Tibial nerve (tissue), 4 donors: ENCODE results near the gene SNAP29. TPM values are rescaled to one million over a fixed set of nuclear protein-coding genes. Genes with fewer than 3 reads are reported as not detected.
"Not testable (repeated sequence)": the region's sequence is repeated elsewhere in the genome, so short reads cannot be mapped to it uniquely, and the experiment has no call there.

ENCODE experiments used
- DNase-seq, 2 donors: peaks; one replicate each; pipeline ENCODE4 v3.0.0-alpha.2; 2019; ENCODE audit warnings: low spot score in 2 of 2
- H3K27ac ChIP-seq, 4 donors: fragments of 200-600 bp; sonication (generic) in 3 of 4; one replicate each; pipeline ENCODE4 v1.5.1; 2017 to 2019; ENCODE audit warnings: mild to moderate bottlenecking in 1 of 4
- H3K27me3 ChIP-seq, 2 donors: fragments of 200-600 bp; sonication (generic) in 1 of 2; one replicate each; pipeline versions ENCODE4 v1.5.1 to v1.6.0; 2017 to 2019
- H3K36me3 ChIP-seq, 3 donors: fragments of 200-600 bp; sonication (generic); one replicate each; pipeline ENCODE4 v1.5.1; 2018 to 2019
- H3K4me1 ChIP-seq, 4 donors: fragments of 200-600 bp; sonication (generic) in 3 of 4; one replicate each; pipeline ENCODE4 v1.5.1; 2017 to 2019
- H3K4me3 ChIP-seq, 4 donors: fragments of 200-600 bp; sonication (generic) in 3 of 4; one replicate each; pipeline ENCODE4 v1.5.1; 2017 to 2019; ENCODE audit warnings: mild to moderate bottlenecking in 1 of 4, moderate library complexity in 1 of 4
- H3K9me3 ChIP-seq, 4 donors: fragments of 200-600 bp; sonication (generic) in 3 of 4; one replicate each; pipeline ENCODE4 v1.5.1; 2017 to 2019
- CTCF ChIP-seq, 5 experiments: fragments of 200-600 bp in 3 of 5; fragments of 450-650 bp in 2 of 5; sonication (generic) in 3 of 5; IDR thresholded peaks; one replicate each; pipeline ENCODE4 v1.5.1; 2016 to 2019; ENCODE audit warnings: antibody characterized with exemption in 5 of 5, mild to moderate bottlenecking in 3 of 5, moderate library complexity in 2 of 5
- EP300 ChIP-seq, 2 donors: sonication (generic); formaldehyde crosslinking; IDR thresholded peaks; one replicate each; pipeline ENCODE4 v1.6.1; 2017; ENCODE audit warnings: antibody characterized with exemption in 2 of 2, mild to moderate bottlenecking in 1 of 2
- POLR2A ChIP-seq, 2 donors: fragments of 450-650 bp; IDR thresholded peaks; one replicate each; pipeline ENCODE4 v1.6.1; 2017; ENCODE audit warnings: antibody characterized with exemption in 2 of 2, mild to moderate bottlenecking in 2 of 2, moderate library complexity in 2 of 2
- WGBS, 2 donors: methylation state at CpG; one replicate each; pipeline ENCODE4 v1.1.5; 2018; 5-methylcytosine and 5-hydroxymethylcytosine counted together
- total RNA-seq, 4 donors: library from RNA; depleted of rRNA; stranded (reverse); fragments of >200 nt; gene quantifications; one replicate each; pipeline ENCODE4 v1.1.0, GENCODE V29; 2016

SNAP29 gene
- total RNA-seq, 4 donors from 2014 or later = 18.3 to 36.1 (median 19.6) TPM

- no peak for DNase-seq
- WGBS, 2 donors = 65 to 72% methylated on average over 12 of the region's 12 CpGs
- no peak overlapping the region for H3K4me3 ChIP-seq
- peaks cover 0 to 49% (median 8%) of the 10 kb centered on the region in 3 donors for H3K36me3 ChIP-seq
- no peak overlapping the region for H3K27ac ChIP-seq
- TF ChIP-seq EP300 (IDR thresholded peaks at IDR 0.05) (no peak), POLR2A (IDR thresholded peaks at IDR 0.05) (no peak), CTCF (IDR thresholded peaks at IDR 0.05) (no peak)
- no peaks in the 10 kb centered on the region for H3K27me3 ChIP-seq
- H3K4me1 ChIP-seq = peaks cover 0 to 67% (median 25%) of the 10 kb centered on the region in 4 donors
- no peaks in the 10 kb centered on the region for H3K9me3 ChIP-seq
Measured at GRCh38 chr22:20937031-20937793, 78.4 kb downstream of the SNAP29 start.

- H3K27me3 ChIP-seq = no peaks in the 10 kb centered on the region
- no peaks in the 10 kb centered on the region for H3K9me3 ChIP-seq
- 84 to 85% methylated on average over 8 of the region's 8 CpGs for WGBS, 2 donors
- peaks cover 0 to 49% (median 8%) of the 10 kb centered on the region in 3 donors for H3K36me3 ChIP-seq
- no peak overlapping the region for H3K4me3 ChIP-seq
- TF ChIP-seq EP300 (IDR thresholded peaks at IDR 0.05) = no peak
- no peak for TF ChIP-seq CTCF (IDR thresholded peaks at IDR 0.05)
- no peak for TF ChIP-seq POLR2A (IDR thresholded peaks at IDR 0.05)
- DNase-seq = no peak
- no peak overlapping the region for H3K27ac ChIP-seq
- H3K4me1 ChIP-seq = peaks cover 0 to 60% (median 25%) of the 10 kb centered on the region in 4 donors
Measured at GRCh38 chr22:20937794-20938671, 79.2 kb downstream of the SNAP29 start.

- not testable (repeated sequence) for DNase-seq, H3K27ac ChIP-seq, H3K4me3 ChIP-seq, H3K9me3 ChIP-seq, H3K27me3 ChIP-seq
- peaks cover 0 to 34% (median 0%) of the 10 kb centered on the region in 3 donors for H3K36me3 ChIP-seq
- WGBS, 2 donors = 93 to 94% methylated on average over 14 of the region's 14 CpGs
- H3K4me1 ChIP-seq = peaks cover 0 to 54% (median 25%) of the 10 kb centered on the region in 4 donors
Measured at GRCh38 chr22:20939457-20940185, 80.8 kb downstream of the SNAP29 start.

GRCh38 chr22:20940186-20940651 is 81.4 kb downstream of the SNAP29 start:
- no peak for TF ChIP-seq CTCF (IDR thresholded peaks at IDR 0.05)
- TF ChIP-seq EP300 (IDR thresholded peaks at IDR 0.05) = no peak
- Histone ChIP-seq H3K36me3 (peaks cover 0 to 28% (median 0%) of the 10 kb centered on the region in 3 donors), H3K4me1 (peaks cover 0 to 60% (median 26%) of the 10 kb centered on the region in 4 donors), H3K27ac (no peak overlapping the region), H3K27me3 (no peaks in the 10 kb centered on the region), H3K9me3 (no peaks in the 10 kb centered on the region), H3K4me3 (no peak overlapping the region)
- no peak for DNase-seq
- WGBS, 2 donors = 52 to 58% methylated on average over 3 of the region's 3 CpGs

Other genes starting within 250 kb of the SNAP29 start
- 1 to 10 TPM in 1 of 4 donors, under 1 TPM in 1, not detected in 2; 0.42 to 1.2 TPM for gene SERPIND1, start 84.9 kb upstream of the SNAP29 start, total RNA-seq
- gene PI4KA, start 196 bp upstream of the SNAP29 start, total RNA-seq = 100 to 1,000 TPM in 2 of 4 donors, 10 to 100 TPM in 2; 76.5 to 164 (median 115) TPM
- gene CRKL, start 58.4 kb downstream of the SNAP29 start, total RNA-seq = 10 to 100 TPM; 44.7 to 59.0 (median 51.5) TPM
- 1 to 10 TPM in 3 of 4 donors, under 1 TPM in 1; 0.59 to 3.1 (median 1.8) TPM for gene AIFM3, start 108.2 kb downstream of the SNAP29 start, total RNA-seq
- gene LZTR1, start 123.3 kb downstream of the SNAP29 start, total RNA-seq = 100 to 1,000 TPM in 1 of 4 donors, 10 to 100 TPM in 3; 59.8 to 127 (median 66.5) TPM
- gene THAP7, start 143.1 kb downstream of the SNAP29 start, total RNA-seq = 10 to 100 TPM; 46.9 to 71.8 (median 49.3) TPM
- gene P2RX6, start 156.2 kb downstream of the SNAP29 start, total RNA-seq = 1 to 10 TPM in 1 of 4 donors, under 1 TPM in 3; 0.63 to 3.3 (median 0.78) TPM
- gene SLC7A4, start 173.6 kb downstream of the SNAP29 start, total RNA-seq = 1 to 10 TPM in 1 of 4 donors, under 1 TPM in 1, not detected in 2; 0.22 to 1.3 TPM
- under 1 TPM in 1 of 4 donors, not detected in 3; 0.39 TPM for gene LRRC74B, start 186.9 kb downstream of the SNAP29 start, total RNA-seq